Measurements from ENCODE around the gene VSIG2.

Gene VSIG2

DNA sequence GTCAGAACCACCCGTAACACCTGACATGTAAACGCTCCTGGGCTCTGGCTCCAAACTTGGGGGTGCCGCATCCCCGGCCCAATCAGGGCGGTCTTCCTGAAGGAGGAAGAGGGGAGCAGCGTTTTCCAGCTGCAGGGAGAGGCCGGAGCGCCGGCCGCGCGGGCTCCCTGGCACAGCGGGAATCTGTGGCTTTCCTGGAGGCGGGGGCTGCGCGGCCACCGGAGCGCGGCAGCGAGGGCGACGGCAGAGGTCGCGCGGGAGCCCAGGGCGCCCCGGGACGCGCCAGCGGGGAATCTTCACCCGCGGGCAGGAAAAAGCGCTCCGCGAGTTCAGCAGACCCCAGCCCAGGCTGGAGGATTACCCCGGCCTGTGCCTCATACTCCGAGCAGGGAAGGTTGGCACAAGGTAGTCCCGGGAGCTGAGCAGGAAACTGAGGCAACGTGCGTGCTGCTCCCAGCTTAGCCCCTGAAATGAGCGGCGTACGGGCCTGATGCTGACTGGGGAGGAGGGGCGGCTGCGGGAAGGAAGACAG, 10.6 kb upstream of the VSIG2 start:
- DNase-seq = no peak

DNA sequence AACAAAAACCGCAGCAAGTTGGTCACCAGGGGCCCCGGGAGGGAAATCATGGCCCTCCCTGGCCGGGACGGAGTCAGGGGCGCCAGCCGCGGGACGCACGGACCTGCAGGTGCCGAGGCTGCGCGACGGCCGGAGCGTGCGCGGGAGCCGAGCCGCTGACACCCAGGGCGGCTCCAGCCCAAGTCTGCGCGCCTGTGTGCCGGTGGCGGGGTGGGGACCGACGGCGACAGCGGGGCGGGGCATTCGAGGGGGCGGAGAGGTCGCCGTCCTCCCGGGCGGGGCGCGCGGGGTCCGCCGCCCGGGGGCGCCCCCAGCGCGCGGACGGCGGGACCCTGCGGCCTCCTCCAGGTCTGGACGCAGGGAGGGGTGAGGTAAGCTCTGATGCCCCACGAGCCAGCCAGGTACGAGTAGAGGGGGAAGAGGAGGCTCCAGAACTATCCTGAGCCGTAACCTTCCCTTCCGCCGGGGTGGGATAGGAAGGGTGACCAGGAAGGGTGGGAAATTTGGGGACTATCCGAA, 10.1 kb upstream of the VSIG2 start, which contains the start of gene ESAM:
TSS of gene ESAM (minus strand) at position 186 of the 519 bp plus-strand sequence. CDS start at position 50, 136 bp downstream.
- DNase-seq = no peak

DNA sequence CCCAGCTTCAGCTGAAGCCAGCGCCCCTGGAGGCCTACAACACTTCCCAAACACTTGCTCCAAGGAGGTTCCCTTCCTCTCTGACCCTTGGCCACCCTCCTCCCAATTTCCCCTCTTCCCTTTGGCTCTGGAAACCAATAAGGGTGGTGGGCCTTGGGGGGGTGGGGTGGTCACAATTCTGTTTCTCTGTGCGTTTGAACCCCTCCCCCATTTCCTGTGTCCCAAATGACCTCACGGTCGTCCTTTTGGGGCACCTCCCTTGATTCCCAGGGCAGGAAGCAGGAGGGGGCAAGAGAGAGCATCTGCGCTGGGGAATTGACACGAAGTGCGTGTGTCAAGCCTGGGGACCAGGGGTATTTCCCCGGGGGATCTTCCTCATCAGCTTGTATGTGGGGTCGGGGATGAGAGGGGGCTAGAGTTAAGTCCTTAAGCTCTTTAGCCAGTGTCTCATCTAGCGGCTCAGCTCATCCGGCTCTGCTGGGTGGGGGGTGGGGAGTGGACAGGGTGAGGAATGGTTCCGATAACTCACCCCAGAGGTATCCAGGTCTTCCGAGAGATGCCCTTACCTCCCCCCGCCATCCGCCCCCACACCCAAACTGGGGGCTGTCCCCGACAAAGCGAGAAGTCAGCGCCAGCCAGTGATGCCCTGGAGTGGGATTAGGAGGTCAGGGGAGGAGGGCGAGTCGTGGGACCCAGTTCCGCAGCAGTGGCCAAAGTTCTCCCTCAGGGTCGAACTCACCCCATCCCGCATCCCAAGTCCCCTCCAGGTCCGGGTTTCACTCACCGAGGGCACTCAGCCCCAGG, 9.4 kb upstream of the VSIG2 start:
- DNase-seq = peak; percentile 38

DNA sequence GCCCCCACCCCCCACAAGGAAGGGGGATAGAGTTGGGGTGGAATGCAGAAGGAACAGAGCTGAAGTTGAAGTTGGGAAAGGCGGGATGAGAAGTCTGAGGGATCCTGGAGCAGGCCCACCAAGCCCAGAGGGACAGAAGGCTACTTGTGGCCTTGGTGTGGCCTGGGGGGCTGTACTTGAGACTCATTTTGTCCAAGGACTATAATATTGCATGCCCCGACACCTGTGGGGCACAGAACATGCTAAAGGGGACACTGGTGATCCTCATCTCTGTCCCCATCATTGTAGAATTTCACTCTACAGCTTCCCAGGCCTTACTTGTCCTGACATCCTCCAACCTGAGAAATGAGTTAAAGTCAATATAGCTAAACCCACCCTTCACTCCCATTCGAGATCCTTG, 8.8 kb upstream of the VSIG2 start:
- no peak for DNase-seq

DNA sequence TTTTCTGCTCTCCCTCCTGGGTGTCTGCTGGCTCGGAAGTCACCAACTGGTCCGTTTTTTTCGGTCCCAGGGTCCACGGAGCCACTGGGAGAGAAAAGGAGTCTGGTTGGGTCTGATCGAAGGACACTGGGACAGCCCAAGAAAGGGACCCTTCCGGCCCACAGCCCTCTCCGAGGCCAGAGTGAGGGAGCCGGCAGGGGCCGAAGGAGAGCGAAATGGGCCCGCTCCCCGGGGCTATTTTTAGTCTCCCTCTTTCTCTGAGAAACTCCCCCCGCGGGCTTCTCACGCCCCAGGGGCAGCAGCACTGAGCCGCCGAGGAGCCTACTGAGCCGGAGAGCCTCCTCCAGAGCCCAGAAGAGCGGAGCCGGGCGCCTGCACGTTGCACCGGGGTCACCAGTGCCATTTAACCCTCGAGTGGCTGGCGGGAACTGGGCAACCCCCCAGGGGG, 8.2 kb upstream of the VSIG2 start:
- peak; percentile 55 for DNase-seq

DNA sequence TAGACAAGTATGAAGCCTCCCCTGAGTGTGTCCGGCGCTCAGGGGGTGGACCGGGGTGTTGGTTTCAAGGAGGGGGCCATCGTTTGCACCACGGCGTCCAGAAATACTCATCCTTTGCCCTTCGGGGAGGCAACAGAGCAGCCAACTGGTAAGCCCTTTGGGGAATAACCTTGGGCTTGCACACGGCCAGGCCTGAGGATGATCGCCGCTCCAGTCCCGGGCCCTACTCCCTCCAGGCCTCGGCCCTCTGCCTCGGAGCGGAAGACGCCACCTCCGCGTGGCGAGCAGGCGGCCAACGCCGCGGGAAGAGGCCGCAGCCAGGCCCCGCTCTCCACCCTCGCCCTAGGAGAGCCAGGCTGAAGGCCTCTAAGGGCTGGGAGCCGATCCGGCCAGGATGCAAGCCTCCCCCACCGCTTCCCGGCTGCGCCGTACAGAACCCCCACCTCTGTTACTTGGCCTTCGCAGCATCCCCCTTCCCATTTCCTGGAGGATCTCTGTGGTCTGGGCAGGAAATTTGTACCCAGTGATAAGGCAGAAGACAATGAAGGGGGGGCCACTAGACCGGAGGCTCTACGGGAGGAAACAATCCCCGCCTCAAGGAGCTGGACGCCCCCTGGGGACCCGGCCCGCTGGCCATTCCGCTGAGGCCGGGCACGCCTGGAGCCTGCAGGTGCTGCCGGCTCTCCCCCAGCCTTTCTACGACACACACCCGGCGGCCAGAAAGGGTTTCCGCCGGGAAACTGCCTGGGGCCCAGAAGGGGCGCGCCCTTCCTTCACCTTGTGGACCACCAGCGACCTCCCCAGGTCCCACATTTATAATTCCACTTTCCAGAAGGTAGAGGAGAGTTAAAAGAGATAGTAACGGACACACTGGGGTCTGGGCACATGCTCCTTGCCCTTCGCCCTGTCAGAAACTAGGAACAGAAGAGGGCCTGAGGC, 7.5 kb upstream of the VSIG2 start:
- DNase-seq = peak; percentile 75

DNA sequence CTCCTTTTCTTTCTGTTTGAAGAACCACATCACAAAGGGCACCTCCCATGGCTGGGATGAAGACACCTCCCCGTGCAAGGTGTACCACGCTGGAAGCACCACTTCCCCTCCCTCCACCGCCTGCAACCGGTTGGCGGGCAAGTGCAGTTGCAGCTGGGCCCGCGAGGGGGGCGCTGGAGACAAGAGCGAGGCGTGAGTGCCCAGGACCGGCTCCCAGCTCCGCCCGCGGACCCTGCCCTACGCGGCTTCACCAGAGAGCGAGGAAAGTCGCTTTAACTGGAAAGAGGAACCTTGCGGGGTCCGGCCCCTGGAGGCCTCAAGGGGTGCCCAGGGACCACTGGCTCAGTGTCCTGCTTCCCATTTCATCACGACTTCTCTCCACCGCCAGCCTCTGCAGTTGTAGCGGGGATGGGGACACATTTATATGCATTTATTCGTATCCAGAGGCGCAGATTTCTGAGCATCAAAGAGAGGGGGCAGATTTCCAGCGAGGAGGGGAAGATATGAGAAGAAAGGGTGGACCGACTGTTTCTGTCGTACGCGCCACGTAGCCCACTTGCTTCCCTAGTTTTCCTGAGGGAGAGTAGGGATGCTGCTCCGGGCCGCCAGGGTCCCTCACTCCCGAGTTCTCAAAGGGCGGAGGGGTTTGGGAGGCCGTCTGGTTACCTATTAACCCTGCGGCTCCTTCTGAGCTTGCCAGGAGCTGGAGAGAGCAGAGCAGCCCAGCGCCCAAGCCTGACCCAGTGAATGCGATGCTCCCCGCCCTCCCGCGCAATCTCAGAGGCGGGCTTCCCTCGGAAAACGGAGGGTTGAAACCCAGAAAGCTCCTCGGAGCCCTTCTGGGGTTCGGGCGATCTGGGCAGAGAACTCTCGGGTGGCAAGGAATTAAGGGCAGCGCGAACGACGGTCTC, 6.6 kb upstream of the VSIG2 start:
- peak; percentile 85 for DNase-seq

DNA sequence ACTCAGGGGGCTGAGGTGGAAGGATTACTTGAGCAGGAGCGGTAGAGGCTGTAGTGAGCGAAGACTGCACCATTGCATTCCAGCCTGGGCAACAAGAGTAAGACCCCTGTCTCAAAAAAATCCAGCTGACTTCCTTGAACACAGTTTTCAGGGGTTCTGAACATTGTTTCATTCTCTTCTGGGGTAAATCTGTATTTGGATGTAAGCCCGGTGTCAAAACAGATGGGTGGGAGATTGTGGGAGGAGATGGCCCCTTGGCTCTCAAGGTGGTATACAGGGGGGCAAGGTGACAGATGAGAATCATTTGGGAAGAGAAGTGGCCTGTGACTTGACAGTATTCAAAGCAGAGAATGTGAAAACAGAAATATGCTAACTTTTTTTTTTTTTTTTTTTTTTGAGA, 5.3 kb upstream of the VSIG2 start:
- DNase-seq = no peak

DNA sequence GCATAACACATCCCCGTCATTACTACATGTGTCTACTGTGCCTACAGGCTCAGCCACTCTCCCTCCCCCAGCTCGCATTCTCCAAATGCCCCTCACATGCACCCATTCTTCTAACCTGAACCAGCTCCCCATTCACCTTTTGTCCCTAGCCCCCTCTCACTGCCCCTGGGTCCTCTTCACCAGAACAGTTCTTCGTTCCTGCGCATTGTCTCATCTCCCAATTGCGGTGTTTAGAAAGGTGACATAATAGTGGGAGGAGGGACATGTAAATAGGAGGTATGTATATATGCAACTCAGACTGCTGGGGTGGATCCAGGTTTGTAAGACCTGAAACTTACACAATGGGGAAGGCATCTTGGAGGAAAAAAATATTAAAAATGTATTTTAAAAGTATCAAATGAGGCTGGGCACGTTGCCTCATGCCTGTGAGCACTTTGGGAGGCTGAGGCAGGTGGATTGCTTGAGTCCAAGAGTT, 4.7 kb upstream of the VSIG2 start:
- peak; percentile 9 for DNase-seq

DNA sequence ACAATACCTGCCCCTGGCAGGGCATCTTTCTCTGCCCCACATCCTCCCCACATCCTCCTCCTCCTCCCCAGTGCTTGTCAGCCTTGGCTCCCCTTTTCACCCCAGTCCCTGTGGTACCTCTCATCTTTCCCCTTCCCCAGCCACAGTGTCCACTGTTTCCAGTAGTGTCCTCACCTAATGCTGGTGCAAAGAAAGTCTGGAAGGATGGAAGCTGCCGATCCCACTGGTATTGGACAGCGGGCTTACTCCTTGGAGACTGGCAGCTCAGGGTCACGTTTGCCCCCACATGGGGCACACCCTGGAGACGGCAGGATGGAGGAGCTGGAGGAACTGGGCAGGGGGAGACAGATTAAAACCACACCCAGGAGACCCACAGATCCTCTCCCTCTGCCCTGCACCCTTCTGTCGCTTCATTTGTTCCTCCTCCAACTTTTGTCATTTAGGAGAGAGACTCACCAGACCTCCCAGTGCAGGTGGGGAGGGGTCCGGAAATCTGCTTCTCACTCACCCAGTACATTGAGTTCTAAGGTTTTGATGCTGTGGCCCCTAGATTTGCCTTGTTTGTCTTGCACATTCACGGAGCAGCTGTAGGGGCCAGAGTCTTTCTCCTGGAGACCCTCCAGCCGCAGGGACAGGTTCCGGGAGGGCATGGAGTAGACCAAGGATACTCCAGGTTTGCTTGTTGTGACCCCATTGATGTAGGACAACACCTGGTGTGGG, 4.1 kb upstream of the VSIG2 start:
- DNase-seq = peak; percentile 5

DNA sequence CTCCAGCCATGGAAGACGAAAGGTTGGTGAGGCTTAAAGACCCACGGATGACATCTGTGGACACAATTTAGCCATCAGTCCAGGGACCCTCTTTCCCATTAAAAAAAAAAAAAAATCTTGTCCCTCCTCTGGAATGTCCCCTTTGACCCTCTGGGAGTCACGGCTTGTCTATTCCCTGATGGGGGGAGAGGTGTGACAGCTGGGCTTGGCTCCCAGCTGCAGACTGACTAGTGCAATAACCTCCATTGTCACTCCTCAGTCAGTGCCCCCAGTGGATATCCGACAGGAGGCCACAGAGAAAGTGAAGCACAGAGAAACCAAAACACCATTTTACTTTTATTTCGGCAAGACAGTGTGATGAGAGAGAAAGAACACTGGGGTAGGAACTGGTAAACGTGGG, 2.7 kb upstream of the VSIG2 start:
- peak; percentile 10 for DNase-seq

DNA sequence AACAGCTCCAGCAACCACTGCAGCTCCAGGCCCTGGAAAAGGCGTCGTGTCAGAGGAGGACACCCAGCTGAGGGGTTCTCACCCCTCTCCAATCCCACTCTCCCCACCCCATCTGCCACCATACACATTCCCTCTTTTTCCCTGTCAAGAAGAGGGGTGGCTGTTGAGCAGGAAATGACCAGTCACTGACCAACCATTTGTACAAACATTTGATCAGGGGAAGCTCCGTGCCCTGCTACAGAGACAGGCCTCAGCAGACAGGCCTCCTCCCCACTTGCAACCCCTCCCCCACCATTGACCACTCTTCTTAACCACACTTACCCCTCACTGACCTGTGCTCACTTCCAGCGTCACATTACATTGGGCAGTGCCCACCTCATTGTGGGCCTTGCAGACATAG, 2.3 kb upstream of the VSIG2 start:
- DNase-seq = peak; percentile 16

DNA sequence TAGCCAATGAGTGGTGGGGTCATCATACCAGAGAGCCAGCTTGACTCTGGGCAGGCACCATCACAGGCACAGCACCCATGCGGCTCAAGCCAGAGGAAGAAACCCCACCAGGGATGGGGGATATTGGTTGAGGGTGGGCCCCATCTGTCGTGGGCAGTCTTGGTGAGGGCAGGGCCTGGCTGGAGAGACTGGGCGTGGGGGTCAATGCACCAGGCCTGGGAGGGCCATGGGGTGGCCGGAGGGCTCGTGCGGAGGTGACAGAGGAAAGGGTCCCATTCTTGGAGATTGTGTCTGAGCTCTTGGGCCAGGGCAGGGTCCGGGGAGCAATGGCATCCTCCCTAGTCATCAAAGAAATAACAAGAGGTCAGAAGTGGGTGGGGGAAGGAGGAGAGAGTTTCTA, 1.6 kb upstream of the VSIG2 start:
- no peak for DNase-seq

DNA sequence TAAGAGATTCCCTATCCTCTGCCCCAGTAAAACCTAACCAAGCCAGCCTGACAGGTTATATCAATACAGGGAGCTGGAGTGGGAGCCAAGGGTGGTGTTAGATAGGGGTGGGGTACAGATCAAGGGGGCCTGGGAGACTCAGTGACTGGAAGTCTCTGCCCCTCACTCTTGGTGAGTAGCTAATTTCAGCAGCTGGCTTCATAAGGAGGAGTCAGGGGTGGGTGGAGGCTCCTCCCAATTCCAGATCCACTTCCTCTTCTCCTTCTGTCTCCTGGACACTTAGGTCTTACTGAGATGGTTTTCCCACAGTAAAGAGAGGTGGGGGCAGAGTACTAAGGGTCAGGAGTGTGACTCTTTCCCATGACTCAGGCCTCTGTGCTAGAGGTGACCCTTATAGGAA, 1.1 kb upstream of the VSIG2 start:
- peak; percentile 5 for DNase-seq

DNA sequence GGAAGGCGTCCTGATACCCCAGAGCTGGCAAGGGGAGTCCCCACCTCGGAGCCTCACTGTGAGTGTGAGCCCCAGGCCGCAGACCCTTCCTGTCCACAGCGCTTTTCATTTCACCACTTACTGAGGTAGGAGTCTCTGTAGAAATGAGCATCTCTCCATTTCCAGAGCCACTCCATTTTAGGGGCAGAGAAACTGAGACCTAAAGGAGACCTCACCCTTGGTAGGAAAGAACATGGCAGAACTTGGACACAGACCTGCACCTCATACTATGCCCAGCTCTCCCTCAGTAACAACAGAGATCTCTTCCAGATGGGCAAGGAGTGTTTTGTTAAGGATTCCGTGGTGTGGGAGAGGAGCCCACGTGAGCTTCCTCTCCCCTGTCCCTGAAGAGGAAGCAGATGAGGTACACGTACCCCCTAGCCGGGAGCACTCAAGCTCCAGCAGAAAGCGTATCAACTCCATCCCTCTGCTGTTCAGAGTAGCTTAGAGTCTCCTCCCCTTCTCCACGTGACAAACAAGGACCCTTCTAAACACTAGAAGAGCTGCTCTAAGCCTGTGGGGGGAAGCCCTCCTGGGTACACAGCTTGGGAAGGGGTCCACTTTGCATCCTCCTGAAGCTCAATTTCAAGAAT, 532 bp upstream of the VSIG2 start:
- DNase-seq = peak; percentile 31

DNA sequence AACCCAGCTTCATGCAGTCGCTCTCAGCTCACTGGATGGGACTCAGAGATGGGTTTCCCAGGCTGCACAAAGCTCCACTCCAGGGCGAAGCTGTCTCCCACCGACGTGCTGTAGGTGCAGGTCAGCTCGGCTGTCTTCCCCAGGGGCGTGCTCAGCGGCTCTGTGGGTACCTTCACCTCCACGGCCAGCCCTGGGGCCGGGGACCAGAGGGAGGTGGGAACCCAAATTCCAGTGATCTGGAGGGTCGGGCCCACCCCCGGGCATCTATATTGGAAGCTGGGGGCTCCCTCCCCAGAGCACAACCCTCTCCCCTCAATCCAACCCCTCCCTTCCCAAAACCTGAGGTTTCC, 689 bp downstream of the VSIG2 start:
- peak; percentile 7 for DNase-seq

DNA sequence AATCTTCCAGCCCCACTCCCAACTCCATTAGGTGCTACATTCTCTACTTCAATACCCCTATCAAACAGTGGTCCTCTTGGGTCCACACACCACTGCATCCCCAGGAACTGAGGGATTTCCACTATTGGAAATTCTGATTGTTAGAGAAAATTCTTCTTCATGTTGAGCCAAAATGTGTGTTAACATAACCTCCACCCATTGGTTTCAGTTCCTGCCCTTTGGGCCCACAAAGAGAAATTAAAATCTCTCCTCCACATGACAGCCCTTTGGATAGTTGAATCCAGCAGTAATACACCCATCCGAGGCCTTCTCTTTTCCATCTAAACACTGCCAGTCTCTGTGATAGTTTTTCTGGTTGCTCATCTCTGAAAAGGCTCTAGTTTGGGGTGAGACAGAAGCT, 2.1 kb downstream of the VSIG2 start:
- no peak for DNase-seq

DNA sequence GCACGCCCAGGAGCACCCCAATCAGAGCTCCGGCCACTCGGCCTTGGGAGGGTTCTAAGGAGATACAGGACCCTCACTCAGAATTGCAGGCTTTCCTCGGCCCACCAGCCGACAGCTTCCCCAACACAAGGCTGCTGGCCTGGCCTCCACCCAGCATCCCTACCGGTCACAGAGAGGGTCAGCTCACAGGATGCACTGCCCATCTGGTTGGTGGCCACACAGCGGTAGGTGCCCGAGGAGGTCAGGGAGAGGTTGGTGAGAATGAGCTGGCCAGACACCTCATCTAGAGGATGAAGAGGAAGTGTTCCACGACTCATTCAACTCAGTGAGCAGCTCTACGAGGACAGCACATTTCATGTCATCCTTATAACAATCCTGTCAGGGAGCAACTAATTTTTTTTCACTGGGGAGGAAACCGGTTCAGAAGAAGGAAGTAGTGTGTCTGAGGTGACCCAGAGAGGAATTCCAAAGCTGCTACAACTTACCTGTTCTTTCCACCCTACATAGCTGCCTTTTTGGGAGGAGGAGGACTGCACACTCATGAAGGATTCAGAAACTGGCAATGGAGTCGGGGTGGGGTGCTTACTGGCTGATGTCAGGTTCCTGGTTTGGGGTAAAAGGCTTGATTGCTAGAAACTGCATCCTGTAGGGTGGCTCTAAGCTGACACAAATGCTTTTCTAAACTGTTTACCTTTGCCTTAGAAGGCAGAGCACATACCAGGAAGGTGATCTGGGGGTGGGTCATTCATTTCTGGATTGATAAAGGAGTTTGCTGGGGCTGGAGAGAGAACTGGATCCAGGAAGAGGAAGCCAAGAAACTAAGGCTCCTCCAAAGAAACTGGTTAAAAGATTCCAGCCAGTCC, 3.3 kb downstream of the VSIG2 start:
- peak; percentile 18 for DNase-seq

DNA sequence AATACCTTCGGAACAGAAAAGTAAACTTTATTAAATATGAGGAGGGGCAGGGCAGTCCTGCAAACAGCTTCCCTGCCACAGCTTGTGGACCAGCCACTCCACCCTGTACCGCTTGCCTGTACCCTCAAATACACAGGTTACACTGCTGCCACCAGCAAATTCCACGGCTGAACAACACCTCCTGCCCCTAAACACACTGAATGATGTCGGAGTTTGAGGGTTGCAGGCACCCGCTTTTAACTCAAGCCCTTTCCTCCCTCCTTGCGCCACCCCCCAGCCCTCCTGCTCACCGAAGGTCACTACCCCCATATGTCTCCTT, 4.0 kb downstream of the VSIG2 start:
- no peak for DNase-seq
